ENCODE data around the gene EYS.
"Not testable (repeated sequence)": the region's sequence is repeated elsewhere in the genome, so short reads cannot be mapped to it uniquely, and the experiment has no call there.

The EYS gene

DNA sequence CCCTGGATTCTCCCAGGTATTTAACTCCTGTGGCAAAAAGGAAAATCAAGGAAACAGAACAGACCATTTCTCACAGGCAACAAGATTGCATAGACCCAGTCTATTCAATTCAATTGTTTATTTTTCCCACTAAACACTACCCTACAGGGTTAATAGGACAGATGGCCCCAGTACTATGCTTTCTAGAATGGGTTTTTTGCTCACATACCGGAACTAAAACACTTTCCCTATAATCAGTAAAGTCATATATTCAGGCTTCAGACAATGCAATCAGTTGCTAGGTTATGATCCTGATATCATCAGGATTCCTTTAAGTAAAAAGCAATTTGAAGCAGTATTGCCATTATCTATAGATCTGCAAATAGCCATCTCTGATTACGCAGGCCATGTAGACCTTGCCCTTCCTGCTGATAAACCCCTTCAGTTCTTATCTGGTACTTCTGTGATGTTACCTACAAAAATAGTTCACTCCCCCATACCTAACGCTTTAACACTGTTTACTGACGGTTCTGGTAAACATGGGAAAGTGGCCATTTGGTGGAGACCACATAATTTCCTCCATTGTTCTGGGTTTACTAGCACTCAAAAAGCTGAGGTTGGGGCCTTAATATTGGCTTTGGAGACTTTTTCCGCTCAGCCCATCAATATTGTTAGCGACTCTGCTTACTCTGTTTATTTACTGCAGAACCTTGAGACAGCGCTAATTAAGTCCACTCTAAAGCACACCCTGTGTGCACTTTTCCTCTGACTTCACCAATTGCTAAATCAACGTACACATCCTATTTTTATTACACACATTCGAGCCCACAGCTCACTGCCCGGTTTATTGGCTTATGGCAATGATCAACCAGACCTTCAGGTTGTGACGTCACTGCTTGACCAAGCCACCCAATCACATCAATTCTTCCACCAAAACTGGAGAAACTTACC lies 1405.5 kb downstream of the EYS start:
- DNase-seq (ENCODE audit: low spot score), result no peak

DNA sequence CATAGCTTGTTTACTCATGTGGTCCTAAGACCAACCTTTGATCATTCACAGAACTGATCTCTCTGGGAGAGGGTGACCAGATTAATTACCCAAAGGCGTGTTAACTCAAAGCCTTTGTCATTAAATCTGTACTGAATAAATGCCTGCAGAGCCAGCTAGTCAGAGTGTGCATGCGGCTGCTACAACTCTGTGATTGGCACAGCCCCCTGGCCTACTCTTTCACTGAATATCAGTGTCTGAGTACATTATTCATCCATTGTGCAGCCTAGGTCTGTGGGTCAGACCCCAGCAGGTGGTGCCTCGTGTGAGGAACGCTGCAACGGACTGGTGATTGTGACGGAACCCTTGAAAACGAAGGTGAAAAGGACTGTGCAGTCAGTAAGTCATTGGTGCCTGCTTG lies 1407.8 kb downstream of the EYS start:
- no peak for DNase-seq (ENCODE audit: low spot score)

DNA sequence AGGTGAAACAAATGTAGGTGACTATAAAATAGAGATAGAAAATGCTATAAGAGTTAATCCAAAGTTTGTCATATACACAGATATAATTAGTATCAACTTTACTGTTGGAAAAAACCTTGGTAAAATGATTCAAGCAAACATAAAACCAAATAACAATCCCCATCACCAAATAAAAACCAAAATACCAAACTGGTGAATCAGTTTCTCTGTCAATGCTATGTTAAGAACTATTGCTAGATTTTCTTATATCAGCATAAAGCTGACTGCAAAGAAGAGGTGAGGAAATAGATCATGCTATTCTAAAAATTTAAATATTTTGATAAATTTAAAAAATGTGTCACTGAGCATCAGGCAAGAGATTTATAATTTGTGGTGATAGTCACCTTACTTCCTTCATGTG lies 1413.0 kb downstream of the EYS start:
- DNase-seq (ENCODE audit: low spot score), result no peak

DNA sequence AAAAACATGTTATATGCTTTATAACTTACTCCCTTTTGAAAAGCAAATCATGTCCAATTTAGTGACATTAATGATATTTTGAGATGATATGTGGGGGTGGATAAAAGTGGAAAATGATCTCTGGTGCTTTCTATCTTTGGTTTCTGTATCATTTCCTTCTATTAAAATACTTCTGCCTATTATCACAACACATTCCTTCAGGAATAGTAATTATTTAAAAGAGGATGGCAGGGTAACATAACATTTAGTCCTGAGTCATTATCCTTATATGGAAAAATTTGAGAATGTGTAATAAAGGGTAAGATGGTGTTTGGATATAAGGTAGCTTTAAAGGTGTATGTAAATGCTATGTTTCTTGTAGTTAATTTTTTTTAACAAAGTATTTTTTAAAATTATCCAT lies 1413.7 kb downstream of the EYS start:
- no peak for DNase-seq (ENCODE audit: low spot score)

DNA sequence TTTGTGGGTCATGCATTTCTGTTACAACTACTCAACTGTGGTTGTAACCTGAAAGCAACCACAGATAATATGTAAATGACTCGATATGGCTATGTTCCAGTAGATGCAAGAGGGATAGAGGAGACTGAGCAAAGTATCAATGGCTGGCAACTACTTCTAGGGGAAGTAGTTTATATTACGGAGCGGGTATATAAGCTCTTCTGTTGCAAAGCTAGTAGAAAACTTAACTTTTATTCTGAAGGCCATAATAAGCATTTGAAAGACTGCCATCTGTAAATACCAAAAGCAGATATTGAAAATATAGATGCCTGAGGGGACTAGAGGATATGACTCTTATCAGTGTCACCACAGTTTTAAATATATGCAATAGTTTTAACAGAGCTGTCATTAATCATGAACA lies 1416.2 kb downstream of the EYS start:
- no peak for DNase-seq (ENCODE audit: low spot score)

DNA sequence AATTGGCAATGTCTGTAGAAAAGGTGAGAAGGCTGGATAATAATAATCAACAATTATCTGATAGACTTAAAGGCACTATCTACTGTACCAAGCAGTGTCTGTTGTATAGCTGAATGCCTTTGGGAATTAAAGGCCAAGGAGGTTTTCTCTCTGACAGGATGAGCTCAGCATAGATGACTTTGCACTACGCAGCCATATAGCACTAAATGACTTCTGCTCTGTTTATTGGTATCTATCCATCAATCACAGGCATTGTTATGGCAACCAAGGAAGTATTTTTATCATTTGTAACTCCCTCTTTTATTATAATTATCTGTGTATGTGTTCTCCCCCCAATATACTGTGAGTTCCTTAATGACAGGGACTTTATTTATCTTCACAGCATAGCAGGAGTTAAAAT lies 1417.1 kb downstream of the EYS start:
- no peak for DNase-seq (ENCODE audit: low spot score)

DNA sequence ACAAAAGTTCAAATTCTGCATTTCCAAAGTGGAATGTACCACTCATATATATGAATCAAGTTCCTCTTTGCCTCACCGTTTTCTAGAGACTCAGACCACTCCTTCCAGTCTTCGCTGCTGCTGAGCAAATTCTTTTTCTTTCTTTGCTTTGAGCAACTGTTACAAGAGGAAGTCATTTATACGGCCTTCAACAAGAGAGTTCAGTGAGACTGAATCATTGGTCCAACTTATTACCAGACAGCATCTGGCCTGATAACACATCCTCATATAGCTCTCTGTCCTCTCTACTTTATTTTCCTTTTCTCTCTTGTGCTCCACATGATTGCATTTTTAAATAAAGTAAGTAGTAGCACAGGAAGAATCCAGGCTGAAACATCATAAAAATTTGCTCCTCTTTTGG lies 1418.7 kb downstream of the EYS start:
- no peak for DNase-seq (ENCODE audit: low spot score)

DNA sequence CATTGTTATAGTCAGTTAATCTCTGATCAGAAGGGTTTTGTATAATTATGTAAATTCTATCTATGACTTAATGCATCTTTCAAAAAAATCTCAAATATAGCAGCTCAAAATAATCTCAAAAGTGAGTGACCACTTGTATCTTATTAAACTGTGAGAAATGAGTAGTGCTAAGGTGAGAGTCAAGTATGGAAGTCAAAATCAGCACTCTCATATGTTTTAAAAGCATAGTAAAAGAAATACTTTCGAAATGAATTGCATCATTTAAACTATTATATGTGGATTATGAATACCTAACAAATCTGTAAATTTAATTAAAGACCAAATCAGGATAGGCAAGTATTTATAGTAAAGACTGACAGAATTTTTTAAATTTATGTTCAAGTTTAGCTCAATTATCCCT lies 1425.9 kb downstream of the EYS start:
- no peak for DNase-seq (ENCODE audit: low spot score)

DNA sequence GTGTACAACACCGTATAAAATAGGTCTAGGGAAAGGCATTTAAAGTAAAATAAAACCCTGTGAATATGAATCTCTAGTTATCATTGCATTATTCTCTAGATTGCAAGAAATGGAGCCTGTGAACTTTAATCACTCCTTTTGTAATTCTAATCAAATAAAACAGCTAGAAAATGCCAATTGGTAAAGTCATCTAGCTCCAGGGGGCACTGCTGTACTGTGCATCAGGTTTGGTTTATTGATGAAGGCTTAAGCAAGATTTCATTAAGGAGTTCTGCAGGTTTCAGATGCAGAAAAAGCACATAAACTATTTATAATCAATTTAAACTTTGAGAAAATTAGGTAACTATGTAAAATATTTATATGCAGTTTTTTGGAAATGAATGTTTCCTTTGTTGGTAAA lies 1426.5 kb downstream of the EYS start:
- no peak for DNase-seq (ENCODE audit: low spot score)

DNA sequence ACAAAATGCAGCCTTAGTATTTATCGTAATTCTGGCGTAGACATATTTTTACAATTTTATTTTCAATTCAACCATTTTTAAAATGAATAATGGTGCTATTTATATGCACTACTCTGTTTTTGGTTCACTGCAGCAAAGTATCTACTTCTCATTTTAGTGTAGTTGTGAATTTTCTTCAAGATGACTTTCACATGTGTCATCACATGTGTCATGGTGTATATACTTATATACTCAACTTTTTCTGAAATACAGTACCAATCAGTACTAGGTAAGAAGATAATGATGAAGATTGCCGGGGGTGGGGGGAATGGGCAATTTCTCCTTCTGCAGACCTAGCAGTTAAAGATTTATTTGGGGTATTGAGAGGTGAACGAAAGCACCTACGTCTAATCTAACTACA lies 1436.9 kb downstream of the EYS start:
- no peak for DNase-seq (ENCODE audit: low spot score)

DNA sequence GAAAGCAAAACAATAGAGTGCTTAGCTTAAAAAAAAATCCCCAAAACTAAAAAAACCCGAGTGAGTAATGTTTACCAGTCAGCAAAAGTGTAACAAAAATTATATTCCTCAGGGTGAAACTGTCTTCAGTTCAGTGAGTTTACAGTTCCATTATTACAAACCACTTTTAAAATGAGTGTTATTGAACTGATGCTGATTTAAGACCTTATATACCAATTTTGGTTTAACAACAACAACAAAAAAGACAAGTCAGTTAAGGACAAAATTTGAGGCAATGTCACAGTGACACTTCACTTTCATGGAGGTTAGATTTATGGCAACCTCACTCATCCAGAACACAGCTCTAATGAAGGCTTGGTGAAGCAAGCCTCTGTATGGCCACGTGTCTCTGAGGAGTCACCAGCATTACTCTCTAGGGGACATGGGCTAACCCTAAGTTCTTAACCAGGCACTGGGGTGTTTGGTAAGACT lies 1440.6 kb downstream of the EYS start:
- no peak for DNase-seq (ENCODE audit: low spot score)

DNA sequence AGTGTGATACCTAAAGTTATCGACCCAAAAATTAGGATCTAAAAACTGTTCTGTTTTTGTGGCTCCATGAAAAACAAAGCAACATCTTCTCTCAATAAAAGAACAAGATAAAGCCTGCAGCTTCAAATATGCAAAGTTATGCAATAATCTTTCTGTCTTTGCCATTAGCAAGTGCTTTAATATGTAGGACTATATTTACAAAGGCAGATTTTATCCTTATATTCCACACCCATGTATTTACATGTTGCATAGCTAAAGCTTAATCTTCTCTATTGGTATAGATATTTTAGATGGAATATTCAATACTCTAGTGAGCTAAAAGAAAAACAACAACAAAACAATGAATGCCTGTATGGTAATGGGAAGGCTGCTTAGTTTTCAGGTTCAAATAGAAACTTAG lies 1443.2 kb downstream of the EYS start:
- DNase-seq (ENCODE audit: low spot score), result no peak

DNA sequence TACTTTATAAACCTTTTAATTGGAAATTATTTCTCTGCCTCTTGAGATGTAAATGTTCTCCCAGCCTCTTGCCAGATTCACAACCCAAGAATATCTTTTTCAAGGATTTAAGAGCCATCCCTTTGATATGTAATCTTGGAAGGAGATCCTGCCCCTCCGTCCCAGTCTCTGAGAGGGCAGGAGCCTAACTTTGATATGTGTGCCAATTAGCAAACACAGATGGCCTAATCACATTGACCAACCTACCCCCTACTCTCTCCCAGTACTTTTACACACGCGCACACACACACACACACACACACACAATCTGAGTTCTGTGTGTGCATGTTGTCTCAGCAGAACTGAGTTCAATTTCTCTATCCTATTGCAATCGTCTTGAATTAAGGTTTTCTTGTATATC lies 1447.7 kb downstream of the EYS start:
- DNase-seq (ENCODE audit: low spot score), result no peak

DNA sequence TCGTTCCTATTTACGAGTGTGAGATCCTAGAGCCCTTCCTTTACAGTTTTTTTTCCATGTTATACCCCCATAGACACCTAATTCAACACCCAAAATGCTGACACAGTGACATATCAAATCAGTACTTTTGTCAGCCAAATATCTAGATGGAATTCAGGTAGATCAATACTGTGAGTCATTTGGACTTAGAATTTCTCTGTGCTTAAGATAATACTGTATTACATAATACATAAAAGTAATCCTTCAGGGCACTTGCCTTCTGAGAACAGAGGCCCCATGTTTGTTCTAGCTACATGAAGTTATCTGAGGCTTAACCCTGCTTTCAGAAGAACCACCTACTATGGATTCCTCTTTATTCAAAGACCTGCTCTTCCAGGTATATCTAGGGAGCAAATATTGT lies 1448.3 kb downstream of the EYS start:
- no peak for DNase-seq (ENCODE audit: low spot score)

DNA sequence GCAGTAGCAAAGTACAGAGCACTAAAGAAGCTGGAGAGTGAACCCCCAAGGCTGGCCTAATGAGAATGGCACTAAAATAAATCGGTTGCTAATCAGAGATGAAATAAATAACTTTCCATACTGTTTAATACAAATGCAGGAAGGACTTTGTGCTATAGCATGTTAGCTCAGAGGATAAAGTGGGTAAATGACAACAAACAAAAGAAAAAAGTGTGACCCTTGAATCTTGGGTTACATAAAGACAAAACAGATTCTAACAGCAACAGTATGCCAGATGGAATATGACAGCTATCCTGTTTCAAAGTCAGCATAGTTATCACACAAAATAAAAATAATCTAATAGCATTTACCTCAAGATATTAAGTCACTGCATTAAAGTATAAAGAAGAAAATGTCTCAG lies 1448.7 kb downstream of the EYS start:
- no peak for DNase-seq (ENCODE audit: low spot score)

DNA sequence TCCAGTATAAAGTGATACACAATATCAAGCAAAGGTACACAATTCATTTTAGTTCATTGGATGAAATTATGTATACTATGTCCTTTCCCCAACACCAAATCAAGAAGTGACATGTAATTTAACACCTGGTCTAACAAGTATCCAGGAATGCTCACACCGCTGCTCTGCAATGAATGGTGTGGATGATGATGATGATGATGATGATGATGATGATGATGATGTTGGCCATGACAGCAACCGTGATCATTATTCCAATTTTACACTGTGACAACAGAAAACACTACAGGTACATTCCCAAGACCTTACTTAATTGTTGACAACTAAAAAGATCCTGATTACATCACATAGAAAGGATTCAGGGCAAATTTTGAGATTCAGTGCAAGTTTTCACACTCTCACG lies 1449.4 kb downstream of the EYS start:
- DNase-seq (ENCODE audit: low spot score), result no peak

DNA sequence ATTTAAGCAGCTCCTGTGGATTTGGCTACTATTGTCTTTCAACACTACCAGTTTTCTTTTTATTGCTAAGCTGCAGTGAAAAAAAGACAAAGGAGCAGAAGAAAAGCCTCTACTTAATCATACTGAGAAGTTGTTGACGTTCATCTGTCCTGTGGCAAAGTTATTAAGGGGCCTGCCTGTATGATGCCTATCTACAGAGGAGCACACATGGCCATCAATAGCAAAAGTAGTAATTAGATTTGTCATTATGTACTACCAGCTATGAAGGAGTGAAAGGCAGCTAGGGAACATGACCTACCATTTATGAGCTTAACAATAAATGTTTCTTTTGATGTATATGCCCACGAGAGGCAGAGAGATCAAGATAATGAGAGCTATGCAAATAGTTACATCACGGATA lies 1450.5 kb downstream of the EYS start:
- DNase-seq (ENCODE audit: low spot score), result no peak

DNA sequence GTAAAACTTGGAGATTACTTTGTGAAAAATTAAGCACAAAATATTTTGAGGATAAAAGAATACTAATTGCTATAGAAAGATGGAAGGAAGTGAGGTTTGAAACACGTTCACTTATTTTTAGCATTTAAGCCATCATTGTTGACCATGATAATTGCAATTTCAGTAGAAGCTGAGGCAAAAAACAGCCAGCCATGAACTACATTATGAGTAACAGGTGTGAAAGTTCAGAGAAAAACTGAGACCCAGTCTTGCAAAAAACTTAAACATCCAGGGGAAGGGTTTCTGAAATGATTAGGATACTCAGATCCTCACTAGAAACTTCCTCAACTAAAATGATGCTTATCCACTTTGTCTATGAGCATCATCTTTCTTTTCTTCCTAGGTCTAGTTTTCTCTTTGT lies 1452.0 kb downstream of the EYS start:
- DNase-seq (ENCODE audit: low spot score), result no peak

DNA sequence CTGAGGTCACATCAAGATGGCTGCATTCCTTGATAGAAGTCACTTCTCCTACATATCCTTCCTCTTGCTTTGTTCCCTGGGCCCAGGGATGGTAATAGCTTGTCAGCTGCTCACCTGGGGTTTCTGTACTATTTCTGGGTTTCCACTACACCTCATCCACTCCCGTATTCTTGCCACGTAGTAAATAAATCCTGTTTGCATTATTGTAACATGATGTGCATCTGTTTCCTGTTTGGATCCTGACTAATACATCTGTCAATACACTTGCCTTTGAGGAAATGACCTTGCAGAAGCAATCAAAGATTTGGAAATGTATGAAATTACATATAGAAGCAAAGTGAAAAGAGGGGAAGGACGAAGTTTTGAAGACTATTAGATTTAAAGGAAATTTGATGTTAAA lies 1452.5 kb downstream of the EYS start:
- DNase-seq (ENCODE audit: low spot score), result no peak

DNA sequence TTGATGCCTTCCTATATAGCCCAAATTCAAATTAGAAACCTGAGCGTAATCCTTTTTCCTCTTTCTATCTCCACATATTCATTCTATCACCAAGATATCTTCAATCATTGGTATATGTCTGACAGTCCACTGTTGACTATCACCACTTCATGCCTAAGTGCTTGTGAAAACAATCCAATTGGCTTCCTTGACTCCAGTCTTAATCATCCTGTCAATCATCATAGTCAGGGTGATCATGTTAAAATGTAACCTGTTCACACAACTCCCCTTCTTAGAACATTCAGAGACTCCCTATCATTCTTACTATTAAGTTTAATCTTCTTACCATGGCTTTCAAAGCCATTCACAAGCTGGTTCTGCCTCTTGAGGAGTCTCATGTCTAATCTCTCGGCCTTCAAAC lies 1454.8 kb downstream of the EYS start:
- no peak for DNase-seq (ENCODE audit: low spot score)

DNA sequence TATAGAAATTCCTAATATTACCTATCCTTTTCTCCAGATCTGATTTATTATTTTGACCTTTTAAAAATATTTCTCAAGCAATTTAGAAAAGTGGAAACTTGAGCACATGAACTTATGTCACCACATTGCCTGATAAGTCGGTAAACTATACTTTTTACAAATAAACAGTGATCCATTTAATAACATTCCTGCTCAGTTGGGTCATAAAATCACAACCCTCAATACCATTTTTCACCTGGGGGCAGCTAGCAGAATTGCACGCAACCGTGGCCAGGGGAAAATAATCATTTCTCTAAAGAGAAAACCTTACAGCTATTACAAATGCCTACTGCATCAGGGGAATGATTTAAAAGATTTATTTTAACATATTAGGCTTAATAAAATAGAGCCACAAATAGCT lies 1456.9 kb downstream of the EYS start:
- DNase-seq (ENCODE audit: low spot score), result no peak

DNA sequence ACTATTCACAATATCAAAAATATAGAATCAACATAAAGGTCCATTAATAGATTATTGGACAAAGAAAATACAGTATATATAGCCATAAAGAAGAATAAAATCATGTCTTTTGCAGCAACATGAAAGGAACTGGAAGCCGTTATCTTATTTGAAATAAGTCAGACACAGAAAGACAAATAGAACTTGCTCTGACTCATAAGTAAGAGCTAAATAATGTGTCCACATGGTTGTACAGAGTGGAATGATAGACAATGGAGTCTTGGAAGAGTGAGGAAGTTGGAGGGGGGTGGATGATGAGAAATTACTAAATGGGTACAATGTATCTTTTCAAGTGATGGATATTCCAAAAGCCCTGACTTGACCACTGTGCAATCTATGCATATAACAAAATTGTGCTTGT lies 1457.9 kb downstream of the EYS start:
- DNase-seq (ENCODE audit: low spot score), result no peak

DNA sequence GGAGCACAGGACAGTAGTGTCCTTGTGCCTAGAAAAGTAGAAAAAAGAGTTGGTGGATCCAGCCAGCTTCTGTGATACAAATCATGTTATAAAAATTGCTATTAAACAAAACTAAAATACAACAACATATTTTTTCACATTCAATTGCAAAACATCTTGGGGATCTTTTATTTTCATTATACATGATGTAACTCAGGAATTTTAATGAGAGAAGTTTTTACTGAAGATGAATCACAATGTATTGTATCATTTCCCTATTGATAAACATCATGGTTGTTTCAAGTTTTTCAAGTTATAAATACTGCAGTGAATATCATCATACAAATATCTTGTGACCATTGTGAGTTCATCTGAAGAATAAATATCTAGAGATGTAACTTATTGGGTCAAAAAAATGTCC lies 1463.4 kb downstream of the EYS start:
- no peak for DNase-seq (ENCODE audit: low spot score)

DNA sequence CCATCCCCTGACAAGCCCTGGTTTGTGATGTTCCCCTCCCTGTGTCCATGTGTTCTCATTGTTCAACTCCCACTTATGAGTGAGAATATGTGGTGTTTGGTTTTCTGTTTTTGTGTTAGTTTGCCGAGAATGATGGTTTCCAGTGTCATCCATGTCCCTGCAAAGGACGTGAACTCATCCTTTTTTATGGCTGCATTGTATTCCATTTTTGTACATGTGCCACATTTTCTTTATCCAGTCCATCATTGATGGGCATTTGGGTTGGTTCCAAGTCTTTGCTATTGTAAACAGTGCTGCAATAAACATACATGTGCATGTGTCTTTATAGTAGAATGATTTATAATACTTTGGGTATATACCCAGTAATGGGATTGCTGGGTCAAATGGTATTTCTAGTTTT lies 1468.1 kb downstream of the EYS start:
- not testable (repeated sequence) for DNase-seq (ENCODE audit: low spot score)
